Vagina (tissue), 2 donors: ENCODE data around the gene LAMA2.

Experiments
- CTCF ChIP-seq, 3 experiments: fragments of 450-650 bp in 2 of 3; fragments of 200-600 bp in 1 of 3; sonication (generic) in 1 of 3; IDR thresholded peaks; one replicate each; pipeline ENCODE4 v1.5.1; 2017 to 2019; ENCODE audit warnings: antibody characterized with exemption in 3 of 3, mild to moderate bottlenecking in 2 of 3, moderate library complexity in 2 of 3
- POLR2A ChIP-seq, 2 donors: fragments of 450-650 bp; IDR thresholded peaks; one replicate each; pipeline ENCODE4 v1.6.1; 2017; ENCODE audit warnings: antibody characterized with exemption in 2 of 2, mild to moderate bottlenecking in 2 of 2, moderate library complexity in 2 of 2
- POLR2AphosphoS5 ChIP-seq, 2 donors: sonication (generic); formaldehyde crosslinking; IDR thresholded peaks; one replicate each; pipeline ENCODE4 v1.9.0; 2017; ENCODE audit warnings: antibody characterized with exemption in 2 of 2, mild to moderate bottlenecking in 2 of 2, low read depth in 1 of 2; ENCODE audit not compliant: insufficient read depth in 1 of 2

DNA sequence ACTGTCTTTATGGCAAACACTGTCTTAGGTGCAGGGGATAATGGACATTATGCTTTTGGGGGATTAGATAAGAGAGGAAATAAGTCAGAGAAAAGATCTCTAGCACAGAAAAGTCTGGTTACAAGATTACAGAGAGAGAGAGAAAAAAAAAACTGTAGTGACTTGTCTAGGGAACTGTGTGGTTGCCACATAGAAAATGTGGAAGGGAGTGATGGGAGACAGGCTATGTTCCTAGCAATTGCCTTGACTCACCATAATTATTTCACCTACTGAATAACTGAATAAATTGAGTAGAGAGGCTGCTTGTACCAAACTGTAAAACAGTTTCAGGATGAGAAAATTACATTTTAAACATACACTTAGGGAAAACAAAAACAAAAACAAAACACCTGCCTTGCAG lies 229.7 kb downstream of the LAMA2 start:
- TF ChIP-seq CTCF (IDR thresholded peaks at IDR 0.05) (no peak), POLR2AphosphoS5 (IDR thresholded peaks at IDR 0.05; ENCODE audit: insufficient read depth in 1 of 2, low read depth in 1 of 2) (no peak), POLR2A (IDR thresholded peaks at IDR 0.05) (no peak)
